OCI-LY3 (cell line): ENCODE results near the gene CEP43.

ENCODE experiments used
- H2AFZ ChIP-seq: fragments of 200-600, 300-600 bp; shearing (Covaris generic); 2 replicates; pipeline ENCODE4 v1.6.0; 2014; ENCODE audit warnings: antibody characterized with exemption, low read depth, low read length
- H3K27ac ChIP-seq: fragments of 200-600, 300-600 bp; sonication (generic); 2 replicates; pipeline ENCODE4 v1.5.1; 2014; ENCODE audit warnings: mild to moderate bottlenecking, low read length, moderate library complexity, mixed read lengths
- H3K27me3 ChIP-seq: fragments of 200-600, 300-600 bp; sonication (generic); 2 replicates; pipeline ENCODE4 v1.6.1; 2014; ENCODE audit warnings: low read depth, low read length, mixed read lengths
- H3K36me3 ChIP-seq: fragments of 200-600, 300-600 bp; sonication (generic); replicated peaks from 2 replicates; pipeline ENCODE3; 2014; ENCODE audit warnings: low read depth, low read length, mixed read lengths
- H3K4me1 ChIP-seq: fragments of 300-600, 200-600 bp; sonication (generic); 2 replicates; pipeline ENCODE4 v1.6.1; 2014; ENCODE audit warnings: low read length, mixed read lengths
- H3K4me2 ChIP-seq: fragments of 200-600, 300-600 bp; sonication (generic); 2 replicates; pipeline ENCODE4 v1.6.1; 2014; ENCODE audit warnings: low read length, mixed read lengths
- H3K4me3 ChIP-seq: fragments of 300-600, 200-600 bp; sonication (generic); 2 replicates; pipeline ENCODE4 v1.5.1; 2014; ENCODE audit warnings: antibody characterized with exemption, mild to moderate bottlenecking, low read length, moderate library complexity
- H3K79me2 ChIP-seq: fragments of 300-600, 200-600 bp; shearing (Covaris generic); 2 replicates; pipeline ENCODE4 v1.6.1; 2014; ENCODE audit warnings: mild to moderate bottlenecking, low read length, mixed read lengths
- H3K9ac ChIP-seq: fragments of 300-600, 200-600 bp; shearing (Covaris generic); 2 replicates; pipeline ENCODE4 v1.6.0; 2014; ENCODE audit warnings: mild to moderate bottlenecking, low read length, moderate library complexity
- H3K9me3 ChIP-seq: fragments of 200-600, 300-600 bp; shearing (Covaris generic); 2 replicates; pipeline ENCODE4 v1.6.1; 2014; ENCODE audit warnings: low read length, mixed read lengths; ENCODE audit not compliant: insufficient read depth
- H4K20me1 ChIP-seq: fragments of 200-600, 300-600 bp; sonication (generic); 2 replicates; pipeline ENCODE4 v1.6.1; 2016; ENCODE audit warnings: low read length, mixed read lengths; ENCODE audit not compliant: insufficient read depth
- CTCF ChIP-seq: fragments of 200-600, 300-600 bp; sonication (generic); IDR thresholded peaks from 2 replicates; pipeline ENCODE4 v1.5.1; 2014; ENCODE audit warnings: antibody characterized with exemption, low read length, low read depth
- EZH2phosphoT487 ChIP-seq: fragments of 200-600 bp; shearing (Covaris generic); IDR thresholded peaks from 2 replicates; pipeline ENCODE4 v1.6.1; 2018; ENCODE audit warnings: antibody characterized with exemption, mixed run types, low read depth

Gene CEP43

GRCh38 chr6:166999884-167000253 is 672 bp downstream of the CEP43 start:
- H2AFZ ChIP-seq, result peak overlapping the region; percentile 79; the same call in 1 of the 2 replicates
- H3K9ac ChIP-seq, result peak overlapping the region; percentile 79
- TF ChIP-seq EZH2phosphoT487 (no peak), CTCF (no peak)
- H3K4me1 ChIP-seq, result peaks cover 11% of the 10 kb centered on the region
- H3K4me2 ChIP-seq, result peak overlapping the region; percentile 86
- 0 out of 2 replicates have a peak overlapping the region, but pooled peaks have one; percentile 26 for H3K27ac ChIP-seq
- H3K9me3 ChIP-seq, result no peaks in the 10 kb centered on the region
- H3K79me2 ChIP-seq, result peaks cover 29% of the 10 kb centered on the region
- peaks cover 7% of the 10 kb centered on the region for H3K36me3 ChIP-seq
- peak overlapping the region; percentile 96 for H3K4me3 ChIP-seq
- 0 out of 2 replicates have a peak, but pooled peaks cover 3% of the 10 kb centered on the region for H4K20me1 ChIP-seq
- no peaks in the 10 kb centered on the region for H3K27me3 ChIP-seq

GRCh38 chr6:167000759-167001158 is 1.6 kb downstream of the CEP43 start:
- Histone ChIP-seq H3K27ac (no peak overlapping the region), H4K20me1 (0 out of 2 replicates have a peak, but pooled peaks cover 3% of the 10 kb centered on the region), H3K36me3 (peaks cover 7% of the 10 kb centered on the region), H3K79me2 (peaks cover 29% of the 10 kb centered on the region), H3K4me1 (peaks cover 11% of the 10 kb centered on the region), H3K9me3 (no peaks in the 10 kb centered on the region), H3K4me3 (no peak overlapping the region), H3K9ac (no peak overlapping the region), H3K4me2 (no peak overlapping the region; the same call in 1 of the 2 replicates), H3K27me3 (no peaks in the 10 kb centered on the region), H2AFZ (no peak overlapping the region)
- TF ChIP-seq EZH2phosphoT487, result no peak
- no peak for TF ChIP-seq CTCF

- Histone ChIP-seq H3K9me3 (no peaks in the 10 kb centered on the region), H4K20me1 (no peaks in the 10 kb centered on the region), H3K27ac (no peak overlapping the region), H3K79me2 (peaks cover 3% of the 10 kb centered on the region; the same call in 1 of the 2 replicates), H3K4me1 (peaks cover 2% of the 10 kb centered on the region), H3K36me3 (peaks cover 12% of the 10 kb centered on the region), H3K4me3 (no peak overlapping the region), H2AFZ (no peak overlapping the region), H3K27me3 (no peaks in the 10 kb centered on the region), H3K4me2 (no peak overlapping the region), H3K9ac (no peak overlapping the region)
- TF ChIP-seq CTCF, result no peak
- no peak for TF ChIP-seq EZH2phosphoT487
These were observed 6.4 kb downstream of the CEP43 start for GRCh38 chr6:167005350-167006159.

GRCh38 chr6:167007985-167008384 is 8.8 kb downstream of the CEP43 start:
- Histone ChIP-seq H3K27me3 (no peaks in the 10 kb centered on the region), H3K4me2 (no peak overlapping the region), H3K9ac (no peak overlapping the region), H3K9me3 (no peaks in the 10 kb centered on the region), H3K79me2 (no peaks in the 10 kb centered on the region), H3K36me3 (peaks cover 8% of the 10 kb centered on the region), H4K20me1 (no peaks in the 10 kb centered on the region), H3K4me1 (no peaks in the 10 kb centered on the region), H3K27ac (no peak overlapping the region), H3K4me3 (no peak overlapping the region), H2AFZ (no peak overlapping the region)
- no peak for TF ChIP-seq EZH2phosphoT487
- no peak for TF ChIP-seq CTCF
